GM23248 (cell line): Measurements from ENCODE around the gene TRIM37.

ENCODE experiments used
- EZH2 ChIP-seq: fragments of 200-600 bp; sonication (generic); IDR thresholded peaks from 2 replicates; pipeline ENCODE4 v1.6.1; 2018; ENCODE audit warnings: antibody characterized with exemption, mild to moderate bottlenecking; ENCODE audit not compliant: insufficient read depth, poor library complexity, severe bottlenecking
- EZH2phosphoT487 ChIP-seq: fragments of 200-600 bp; sonication (generic); IDR thresholded peaks from 2 replicates; pipeline ENCODE4 v1.6.1; 2018; ENCODE audit warnings: antibody characterized with exemption, moderate library complexity, mild to moderate bottlenecking, low read depth; ENCODE audit not compliant: insufficient read depth

- TF ChIP-seq EZH2 = no peak
- no peak for TF ChIP-seq EZH2phosphoT487
These were observed 11.7 kb downstream of the TRIM37 start for GRCh38 chr17:59094861-59095530.
